WTC11 (cell line): ENCODE results near the gene AHSG. TPM values are rescaled to one million over a fixed set of nuclear protein-coding genes. Genes with fewer than 3 reads are reported as not detected.
A peak's percentile ranks its signal among the peaks of the same experiment; 100 is the strongest.

ENCODE experiments used
- ATAC-seq: fragments of 200-7000 bp; cut with Tn5 transposase; 2 replicates; pipeline ENCODE4 v1.10.0; 2021; ENCODE audit warnings: mild to moderate bottlenecking, moderate library complexity
- CTCF ChIA-PET: fragments of 300-600 bp; sonication (Branson Sonifier 250); formaldehyde crosslinking; loops from one replicate; lab custom pipeline; 2021; ENCODE audit warnings: antibody characterized with exemption; lab: Charles Lee
- POLR2A ChIA-PET: fragments of 350-600 bp; sonication (Branson Sonifier 250); formaldehyde crosslinking; loops from one replicate; lab custom pipeline; 2021; ENCODE audit warnings: antibody characterized with exemption; lab: Charles Lee
- DNase-seq: peaks from one replicate; pipeline ENCODE4 v3.0.0; 2021; ENCODE audit warnings: low spot score
- H3K27ac Mint-ChIP-seq: 2 replicates; pipeline ENCODE4 v1.8.0; 2021; ENCODE audit warnings: mixed read lengths
- H3K27me3 Mint-ChIP-seq: 2 replicates; pipeline ENCODE4 v1.8.0; 2021; ENCODE audit warnings: low read depth, mild to moderate bottlenecking, moderate library complexity, mixed read lengths
- H3K36me3 Mint-ChIP-seq: 2 replicates; pipeline ENCODE4 v1.8.0; 2021; ENCODE audit warnings: mixed read lengths
- H3K4me1 Mint-ChIP-seq: 2 replicates; pipeline ENCODE4 v1.8.0; 2022; ENCODE audit warnings: mixed read lengths
- H3K4me3 Mint-ChIP-seq: 2 replicates; pipeline ENCODE4 v1.8.0; 2021; ENCODE audit warnings: mild to moderate bottlenecking, moderate library complexity, mixed read lengths
- H3K9me3 Mint-ChIP-seq: 2 replicates; pipeline ENCODE4 v1.8.0; 2021; ENCODE audit warnings: mixed read lengths
- ATF6 ChIP-seq: sonication (generic); formaldehyde crosslinking; IDR thresholded peaks from 2 replicates; pipeline ENCODE4 v1.8.1; 2023; ENCODE audit warnings: mild to moderate bottlenecking, missing genetic modification reagents
- E2F1 ChIP-seq: sonication (generic); formaldehyde crosslinking; IDR thresholded peaks from 2 replicates; pipeline ENCODE4 v1.8.0; 2022; ENCODE audit warnings: mild to moderate bottlenecking, missing genetic modification reagents
- FOXP1 ChIP-seq: sonication (generic); formaldehyde crosslinking; IDR thresholded peaks from 2 replicates; pipeline ENCODE4 v1.8.0; 2022; ENCODE audit warnings: missing genetic modification reagents, mild to moderate bottlenecking, moderate library complexity, borderline replicate concordance
- GABPB1 ChIP-seq: sonication (generic); formaldehyde crosslinking; IDR thresholded peaks from 2 replicates; pipeline ENCODE4 v1.8.1; 2023; ENCODE audit warnings: mild to moderate bottlenecking, missing genetic modification reagents
- NFE2L1 ChIP-seq: sonication (generic); formaldehyde crosslinking; IDR thresholded peaks from 2 replicates; pipeline ENCODE4 v1.8.1; 2023; ENCODE audit warnings: missing genetic modification reagents
- SMAD4 ChIP-seq: sonication (generic); formaldehyde crosslinking; IDR thresholded peaks from 2 replicates; pipeline ENCODE4 v1.8.0; 2022; ENCODE audit warnings: mild to moderate bottlenecking, missing genetic modification reagents
- SP1 ChIP-seq: sonication (generic); formaldehyde crosslinking; conservative IDR thresholded peaks from 2 replicates; pipeline ENCODE4 v1.8.1; 2022; ENCODE audit warnings: missing genetic modification reagents
- TEAD4 ChIP-seq: sonication (generic); formaldehyde crosslinking; IDR thresholded peaks from 2 replicates; pipeline ENCODE4 v1.8.0; 2022; ENCODE audit warnings: mild to moderate bottlenecking, missing genetic modification reagents
- ZNF121 ChIP-seq: sonication (generic); formaldehyde crosslinking; IDR thresholded peaks from 2 replicates; pipeline ENCODE4 v1.8.0; 2023; ENCODE audit warnings: missing genetic modification reagents
- ZNF281 ChIP-seq: sonication (generic); formaldehyde crosslinking; IDR thresholded peaks from 2 replicates; pipeline ENCODE4 v1.8.0; 2023; ENCODE audit warnings: mild to moderate bottlenecking, missing genetic modification reagents
- ZNF317 ChIP-seq: sonication (generic); formaldehyde crosslinking; IDR thresholded peaks from 2 replicates; pipeline ENCODE4 v1.8.1; 2023; ENCODE audit warnings: low read depth, mild to moderate bottlenecking, moderate library complexity, missing genetic modification reagents, borderline replicate concordance
- ZNF416 ChIP-seq: fragments of 250-450 bp; sonication (Bioruptor Pico); IDR thresholded peaks from 2 replicates; pipeline ENCODE4 v1.9.0; 2021; ENCODE audit warnings: mild to moderate bottlenecking, inconsistent platforms
- ZNF671 ChIP-seq: fragments of 250-450 bp; sonication (Bioruptor Pico); IDR thresholded peaks from 2 replicates; pipeline ENCODE4 v1.8.0; 2021; ENCODE audit warnings: mild to moderate bottlenecking
- total RNA-seq: library from RNA; stranded (reverse); gene quantifications from 3 replicates; pipeline ENCODE4 v1.2.3, GENCODE V29; 2021
- TF ChIP-seq, protein P1 (sequence below): sonication (generic); formaldehyde crosslinking; IDR thresholded peaks from 2 replicates; pipeline ENCODE4 v1.8.1; 2023; ENCODE audit warnings: mild to moderate bottlenecking, missing genetic modification reagents, moderate library complexity
- TF ChIP-seq, protein P2 (sequence below): sonication (generic); formaldehyde crosslinking; IDR thresholded peaks from 2 replicates; pipeline ENCODE4 v1.8.1; 2023; ENCODE audit warnings: mild to moderate bottlenecking, missing genetic modification reagents

The AHSG gene
- total RNA-seq, 1 experiment from 2014 or later: 1.9 TPM

GRCh38 chr3:186628756-186629155, 15.9 kb downstream of the AHSG start (continued):
- no peak for TF ChIP-seq ZNF416 (CRISPR knock-in tag)

- Mint-ChIP-seq H3K4me1 (peaks cover 7% of the 10 kb centered on the region; the same call in 1 of the 2 replicates), H3K4me3 (no peak overlapping the region), H3K27me3 (peaks cover 2% of the 10 kb centered on the region; the same call in 1 of the 2 replicates), H3K27ac (no peak overlapping the region), H3K36me3 (no peaks in the 10 kb centered on the region), H3K9me3 (peaks cover 3% of the 10 kb centered on the region; the same call in 1 of the 2 replicates)
- TF ChIP-seq, protein P1, sequence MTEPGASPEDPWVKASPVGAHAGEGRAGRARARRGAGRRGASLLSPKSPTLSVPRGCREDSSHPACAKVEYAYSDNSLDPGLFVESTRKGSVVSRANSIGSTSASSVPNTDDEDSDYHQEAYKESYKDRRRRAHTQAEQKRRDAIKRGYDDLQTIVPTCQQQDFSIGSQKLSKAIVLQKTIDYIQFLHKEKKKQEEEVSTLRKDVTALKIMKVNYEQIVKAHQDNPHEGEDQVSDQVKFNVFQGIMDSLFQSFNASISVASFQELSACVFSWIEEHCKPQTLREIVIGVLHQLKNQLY: no peak
- TF ChIP-seq ZNF671 (no peak), ZNF281 (CRISPR knock-in tag) (no peak), SP1 (CRISPR knock-in tag) (no peak), ZNF121 (CRISPR knock-in tag) (no peak), FOXP1 (CRISPR knock-in tag) (no peak), NFE2L1 (no peak), GABPB1 (CRISPR knock-in tag) (peak; percentile 96), TEAD4 (CRISPR knock-in tag) (no peak)
- ATAC-seq: no peak
- DNase-seq: no peak
- ChIA-PET POLR2A (no interaction called here), CTCF (interaction anchor here (1.8 to 3.0 kb wide), 2 partner anchors 14 to 17 kb away, joined by 10 to 18 read pairs; no protein-coding TSS in a partner anchor)
Measured at GRCh38 chr3:186630950-186631641, 18.2 kb downstream of the AHSG start.

- H3K36me3 Mint-ChIP-seq: no peaks in the 10 kb centered on the region
- CTCF ChIA-PET: no interaction called here
- no peak for TF ChIP-seq ATF6 (CRISPR knock-in tag)
- TF ChIP-seq, protein P2, sequence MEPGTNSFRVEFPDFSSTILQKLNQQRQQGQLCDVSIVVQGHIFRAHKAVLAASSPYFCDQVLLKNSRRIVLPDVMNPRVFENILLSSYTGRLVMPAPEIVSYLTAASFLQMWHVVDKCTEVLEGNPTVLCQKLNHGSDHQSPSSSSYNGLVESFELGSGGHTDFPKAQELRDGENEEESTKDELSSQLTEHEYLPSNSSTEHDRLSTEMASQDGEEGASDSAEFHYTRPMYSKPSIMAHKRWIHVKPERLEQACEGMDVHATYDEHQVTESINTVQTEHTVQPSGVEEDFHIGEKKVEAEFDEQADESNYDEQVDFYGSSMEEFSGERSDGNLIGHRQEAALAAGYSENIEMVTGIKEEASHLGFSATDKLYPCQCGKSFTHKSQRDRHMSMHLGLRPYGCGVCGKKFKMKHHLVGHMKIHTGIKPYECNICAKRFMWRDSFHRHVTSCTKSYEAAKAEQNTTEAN (CRISPR knock-in tag): no peak
- TF ChIP-seq SMAD4: no peak
- no peak for TF ChIP-seq ZNF317
- TF ChIP-seq E2F1 (CRISPR knock-in tag): no peak
- no peak for DNase-seq
- H3K4me1 Mint-ChIP-seq: peaks cover 7% of the 10 kb centered on the region; the same call in 1 of the 2 replicates
- H3K27ac Mint-ChIP-seq: no peak overlapping the region
- no peak for ATAC-seq
- peaks cover 2% of the 10 kb centered on the region; the same call in 1 of the 2 replicates for H3K27me3 Mint-ChIP-seq
- H3K9me3 Mint-ChIP-seq: no peaks in the 10 kb centered on the region
- POLR2A ChIA-PET: no interaction called here
- no peak overlapping the region for H3K4me3 Mint-ChIP-seq
Measured at GRCh38 chr3:186633481-186633880, 20.6 kb downstream of the AHSG start.
